Measurements from ENCODE around the gene PPP6R3.

GRCh38 chr11:68531129-68531693 lies 70.7 kb downstream of the PPP6R3 start:
- TF ChIP-seq CTCF (conservative IDR thresholded peaks at IDR 0.05; ENCODE audit: low read depth, low read length): no peak
- TF ChIP-seq EZH2 (IDR thresholded peaks at IDR 0.05; ENCODE audit: borderline replicate concordance, low read depth, low read length, poor library complexity, severe bottlenecking): no peak
